ENCODE data around the gene ERFL.
"Not testable (repeated sequence)": the region's sequence is repeated elsewhere in the genome, so short reads cannot be mapped to it uniquely, and the experiment has no call there.

The ERFL gene

DNA sequence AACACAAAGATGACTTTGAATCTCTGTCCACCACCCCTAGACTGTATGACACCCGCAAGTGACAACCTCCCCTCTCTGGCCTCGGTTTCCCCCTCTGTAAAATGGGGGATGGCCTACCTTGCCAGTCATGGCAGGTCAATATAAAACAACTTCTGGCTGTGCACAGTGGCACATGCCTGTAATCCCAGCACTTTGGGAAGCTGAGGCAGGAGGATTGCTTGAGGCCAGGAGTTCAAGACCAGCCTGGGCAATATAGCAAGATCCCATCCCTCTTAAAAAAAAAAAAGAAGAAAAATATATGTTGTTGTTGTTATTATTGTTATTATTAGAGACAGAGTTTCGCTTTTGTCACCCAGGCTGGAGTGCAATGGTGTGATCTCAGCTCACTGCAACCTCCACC, 52.3 kb downstream of the ERFL start:
- not testable (repeated sequence) for DNase-seq

GRCh38 chr19:41872775-41873647, 55.2 kb downstream of the ERFL start:
- peak; percentile 40 for DNase-seq

DNA sequence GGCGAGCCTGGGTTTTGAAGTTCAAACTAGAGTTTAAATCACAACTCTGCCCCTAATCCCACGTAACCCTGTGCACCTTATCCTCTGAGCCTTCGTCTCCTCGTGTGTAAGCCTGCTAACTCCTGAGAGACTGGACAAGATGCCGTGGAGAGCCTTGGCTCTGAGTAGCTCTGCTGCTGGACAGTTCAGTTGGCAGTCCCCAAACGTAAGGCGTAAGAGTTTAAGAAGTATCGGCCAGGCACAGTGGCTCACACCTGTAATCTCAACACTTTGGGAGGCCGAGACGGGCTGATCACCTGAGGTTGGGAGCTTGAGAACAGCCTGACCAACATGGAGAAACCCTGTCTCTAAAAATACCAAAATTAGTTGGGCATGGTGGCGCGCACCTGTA, 55.9 kb downstream of the ERFL start:
- no peak for DNase-seq

DNA sequence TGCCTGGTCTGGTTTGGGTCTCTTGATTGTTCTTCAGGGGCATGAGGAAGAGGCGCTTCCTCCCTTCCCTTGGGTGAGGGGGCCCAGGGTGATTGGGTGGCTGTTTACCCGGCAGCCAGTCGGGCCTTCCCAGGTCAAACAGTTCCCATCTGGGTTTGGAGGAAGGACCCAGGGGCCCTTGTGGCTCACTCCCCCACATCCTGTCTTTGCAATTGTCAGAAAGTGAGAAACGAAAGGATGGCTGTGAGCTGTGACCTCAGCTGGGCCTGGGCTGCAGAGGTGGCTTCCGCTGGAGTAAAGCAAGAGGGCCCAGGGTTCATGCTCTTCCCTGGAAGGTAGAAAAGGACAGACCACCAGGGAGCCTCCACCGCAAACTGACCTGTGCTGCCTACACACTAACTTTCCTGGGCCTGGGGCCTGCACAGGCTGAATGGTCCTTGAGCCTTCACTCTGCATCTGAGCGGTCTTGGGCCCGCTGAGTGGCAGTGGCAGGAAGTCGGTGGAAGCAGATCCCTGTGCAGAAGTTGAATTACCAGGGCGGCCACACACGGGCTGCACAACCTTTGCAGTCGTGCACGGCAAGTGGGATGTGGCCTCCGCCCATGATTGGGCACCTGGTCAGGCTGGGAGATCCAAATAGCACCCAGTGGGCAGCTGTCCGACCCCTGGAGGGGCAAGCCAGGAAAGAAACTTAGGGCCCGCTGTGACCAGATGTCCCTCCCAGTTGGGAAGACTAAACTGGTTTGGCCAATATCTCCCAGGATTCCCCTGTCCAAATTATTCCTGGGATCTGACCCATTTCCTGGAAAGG, 56.5 kb downstream of the ERFL start:
- peak; percentile 90 for DNase-seq

DNA sequence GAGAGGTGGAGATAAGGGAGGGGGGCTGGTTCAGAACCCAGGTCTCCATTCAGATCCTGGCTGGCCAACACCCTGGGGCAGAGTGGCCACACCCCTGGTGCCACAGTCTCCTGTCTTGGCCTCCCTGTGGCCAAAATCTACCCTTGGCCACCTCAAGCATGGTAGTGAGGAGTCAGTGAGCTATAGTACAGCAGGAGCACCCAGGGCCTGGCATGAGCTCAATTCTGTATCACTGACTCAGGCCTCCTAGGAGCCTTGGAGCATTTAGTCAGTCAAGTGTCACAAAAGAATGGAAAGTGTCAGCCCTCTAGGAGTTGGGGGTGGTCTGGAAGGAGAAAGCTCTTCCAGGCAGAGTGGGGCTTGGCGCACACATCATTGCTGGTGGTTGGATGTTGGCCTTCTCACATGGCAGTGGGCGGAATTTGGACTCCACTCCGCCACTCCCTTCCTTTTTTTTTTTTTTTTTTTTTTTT, 57.8 kb downstream of the ERFL start:
- peak; percentile 15 for DNase-seq

DNA sequence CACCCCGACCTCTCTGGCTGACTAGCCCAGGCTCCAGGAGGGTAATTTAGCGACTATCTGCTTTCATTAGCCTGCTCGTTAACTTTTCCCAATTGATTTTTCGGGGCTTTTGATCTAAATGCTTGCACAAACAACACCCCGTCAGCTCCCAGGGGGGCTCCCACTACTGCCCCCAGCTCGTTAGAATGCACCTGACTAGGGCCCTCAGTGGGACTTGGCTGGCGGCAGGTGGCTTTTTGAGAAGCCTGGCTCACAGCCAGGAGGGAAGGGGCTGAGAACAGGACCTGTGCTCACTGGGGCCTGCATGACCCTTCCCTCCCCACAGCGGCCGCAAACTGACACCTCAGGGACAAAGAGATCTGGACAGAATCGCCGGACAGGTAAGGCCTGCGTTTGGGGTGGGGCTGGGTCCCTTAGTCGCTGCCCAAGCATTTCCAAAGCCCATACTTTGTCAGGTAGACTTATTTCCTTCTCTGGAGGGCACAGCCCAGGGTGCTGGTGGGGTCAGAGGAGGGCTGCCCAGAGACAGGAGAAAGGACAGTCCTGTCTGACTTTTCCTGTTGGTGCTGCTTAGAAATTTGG, 58.8 kb downstream of the ERFL start:
- no peak for DNase-seq

- DNase-seq: no peak
Observed at GRCh38 chr19:41868989-41869300, 59.3 kb downstream of the ERFL start.

- no peak for DNase-seq
Observed at GRCh38 chr19:41868120-41868988, 59.9 kb downstream of the ERFL start.

GRCh38 chr19:41866284-41866683, 62.0 kb downstream of the ERFL start:
- no peak for DNase-seq

DNA sequence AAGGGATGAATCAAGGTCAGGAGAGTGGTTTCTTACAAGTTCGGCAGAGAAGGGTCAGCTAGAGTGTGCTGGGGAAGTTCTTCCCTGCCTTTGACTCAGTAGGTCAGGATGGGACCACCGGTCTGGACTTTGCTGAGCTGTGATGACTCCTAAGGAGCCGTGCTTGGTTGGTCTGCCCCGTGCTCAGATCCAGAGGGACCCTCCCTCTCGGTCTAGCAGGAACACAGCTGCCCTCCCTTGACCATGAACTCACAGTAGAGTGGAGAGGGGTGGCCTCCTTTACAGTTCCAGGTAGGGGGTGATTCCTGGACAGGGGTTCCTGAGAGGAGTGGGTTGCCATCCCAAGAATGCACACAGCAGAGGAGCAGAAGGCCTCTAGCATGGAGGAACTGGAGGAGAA, 63.9 kb downstream of the ERFL start:
- no peak for DNase-seq

DNA sequence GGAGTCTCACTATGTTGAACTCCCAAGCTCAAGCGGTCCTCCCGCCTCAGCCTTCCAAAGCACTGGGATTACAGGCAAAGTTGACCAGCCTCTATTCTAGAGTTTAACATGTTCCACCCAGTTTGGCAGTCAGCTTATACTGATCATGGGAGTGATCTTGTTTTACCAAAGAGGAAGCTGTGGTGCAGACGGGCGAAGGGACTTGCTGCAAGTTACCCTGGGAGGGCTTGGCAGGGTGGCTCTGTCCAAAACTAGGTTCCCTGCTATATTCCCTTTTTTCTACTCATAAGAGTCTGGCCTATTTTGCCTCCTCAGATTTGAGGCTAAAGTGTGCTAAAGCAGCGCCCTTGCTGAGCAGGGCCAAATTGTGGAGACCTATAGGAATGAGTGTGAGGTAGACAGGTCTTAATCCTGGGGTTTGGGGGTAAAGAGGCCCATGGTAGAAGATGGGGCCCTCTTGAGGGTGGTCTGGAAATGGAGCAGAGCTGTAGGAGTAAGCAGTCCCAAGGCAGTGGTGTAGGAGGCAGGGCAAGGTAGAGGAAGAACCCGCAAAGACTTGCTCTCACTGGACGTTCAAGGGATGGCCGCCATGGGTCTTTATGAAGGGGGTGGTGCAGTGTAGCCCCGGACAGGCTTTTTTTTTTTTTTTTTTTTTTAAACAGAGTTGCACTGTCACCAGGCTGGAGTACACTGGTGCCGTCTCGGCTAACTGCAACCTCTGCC, 64.9 kb downstream of the ERFL start:
- no peak for DNase-seq

GRCh38 chr19:41862445-41862986, 65.7 kb downstream of the ERFL start:
- DNase-seq: no peak

- DNase-seq: no peak
Observed at GRCh38 chr19:41861846-41862245, 66.4 kb downstream of the ERFL start.

- no peak for DNase-seq
Observed at GRCh38 chr19:41861116-41861768, 67.0 kb downstream of the ERFL start.

GRCh38 chr19:41860419-41861115, 67.7 kb downstream of the ERFL start:
- DNase-seq: no peak

DNA sequence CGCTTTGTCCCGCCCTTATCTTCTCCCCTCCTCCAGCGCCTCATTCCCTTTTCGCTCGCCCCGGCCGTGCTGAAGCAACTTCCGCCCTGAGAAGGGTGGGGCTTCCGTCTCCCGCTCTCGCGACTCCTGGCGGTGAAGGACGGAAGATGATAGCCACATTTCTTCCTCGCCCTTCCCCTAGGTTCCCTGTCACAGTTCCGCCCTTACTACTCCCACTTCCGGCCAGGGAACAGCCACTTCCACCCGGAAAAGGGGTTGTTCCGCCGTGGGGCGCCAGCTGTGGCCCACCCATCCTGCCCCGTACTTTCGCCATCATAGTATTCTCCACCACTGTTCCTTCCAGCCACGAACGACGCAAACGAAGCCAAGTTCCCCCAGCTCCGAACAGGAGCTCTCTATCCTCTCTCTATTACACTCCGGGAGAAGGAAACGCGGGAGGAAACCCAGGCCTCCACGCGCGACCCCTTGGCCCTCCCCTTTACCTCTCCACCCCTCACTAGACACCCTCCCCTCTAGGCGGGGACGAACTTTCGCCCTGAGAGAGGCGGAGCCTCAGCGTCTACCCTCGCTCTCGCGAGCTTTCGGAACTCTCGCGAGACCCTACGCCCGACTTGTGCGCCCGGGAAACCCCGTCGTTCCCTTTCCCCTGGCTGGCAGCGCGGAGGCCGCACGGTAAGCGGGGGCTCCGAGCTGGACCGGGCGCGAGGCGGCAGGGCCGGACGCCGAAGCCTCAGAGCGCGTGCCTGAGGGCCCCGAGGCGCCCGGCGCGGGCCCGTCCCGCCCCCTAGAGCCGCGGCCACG, 68.4 kb downstream of the ERFL start, which contains the start of gene RPS19:
Gene RPS19, plus strand, starts transcription at position 638 of the 801 bp plus-strand sequence. CDS start 520 bp downstream, outside the sequence.
- DNase-seq: peak; percentile 99

DNA sequence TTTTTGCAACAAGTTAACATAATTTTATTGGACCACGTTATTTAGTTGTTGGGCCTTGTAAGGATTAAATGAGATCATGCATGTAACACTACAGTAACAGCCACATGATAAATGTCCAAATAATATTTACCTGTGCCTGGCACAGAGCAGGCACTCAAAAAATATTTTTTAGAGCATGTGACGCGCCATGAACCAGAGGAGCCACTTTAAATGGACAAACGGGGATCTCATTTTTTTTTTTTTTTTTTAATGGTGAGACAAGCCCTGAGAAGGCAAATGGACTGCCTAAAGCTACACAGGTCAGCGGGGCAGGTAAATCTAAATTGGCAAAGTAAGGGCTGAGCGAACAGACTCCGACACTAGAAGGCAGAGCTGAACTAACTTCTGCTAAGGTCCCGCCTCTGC, 69.0 kb downstream of the ERFL start:
- DNase-seq: no peak

All from GDM1 (cell line).